ENCODE measurements around the gene ULK1. TPM values are rescaled to one million over a fixed set of nuclear protein-coding genes. Genes with fewer than 3 reads are reported as not detected.

ULK1 gene
- polyA plus RNA-seq, 1 donor from 2014 or later: 19.0 TPM

- Histone ChIP-seq H3K36me3 (ENCODE audit: insufficient read depth, low read length) (no peaks in the 10 kb centered on the region), H2AFZ (ENCODE audit: low read depth, low read length) (no peak overlapping the region), H3F3A (ENCODE audit: insufficient read depth, low read length, poor library complexity, severe bottlenecking) (no peaks in the 10 kb centered on the region), H3K9me3 (ENCODE audit: low read length) (no peaks in the 10 kb centered on the region), H3K27ac (ENCODE audit: low read length) (no peak overlapping the region), H4K20me1 (ENCODE audit: insufficient read depth) (no peaks in the 10 kb centered on the region), H3K4me2 (ENCODE audit: low read length) (no peak overlapping the region), H3K9me2 (ENCODE audit: insufficient read depth, low read length) (no peaks in the 10 kb centered on the region), H3K9ac (ENCODE audit: low read length) (no peak overlapping the region), H3K4me3 (ENCODE audit: low read length) (no peak overlapping the region), H3K27me3 (ENCODE audit: insufficient read depth, low read depth, low read length) (no peaks in the 10 kb centered on the region), H3K79me2 (replicated peaks; ENCODE audit: insufficient read depth, low read length) (no peaks in the 10 kb centered on the region)
- TF ChIP-seq MXI1 (conservative IDR thresholded peaks at IDR 0.05; ENCODE audit: poor library complexity, severe bottlenecking) (no peak), EP300 (conservative IDR thresholded peaks at IDR 0.05; ENCODE audit: poor library complexity, severe bottlenecking) (no peak), RAD21 (conservative IDR thresholded peaks at IDR 0.05) (no peak), EZH2 (IDR thresholded peaks at IDR 0.05; ENCODE audit: borderline replicate concordance, insufficient read depth, low read length, poor library complexity, severe bottlenecking) (no peak), TAF1 (IDR thresholded peaks at IDR 0.05; ENCODE audit: low read depth) (no peak), SMC3 (conservative IDR thresholded peaks at IDR 0.05; ENCODE audit: poor library complexity) (no peak), POLR2AphosphoS5 (IDR thresholded peaks at IDR 0.05) (no peak)
- TF ChIP-seq, protein P1, sequence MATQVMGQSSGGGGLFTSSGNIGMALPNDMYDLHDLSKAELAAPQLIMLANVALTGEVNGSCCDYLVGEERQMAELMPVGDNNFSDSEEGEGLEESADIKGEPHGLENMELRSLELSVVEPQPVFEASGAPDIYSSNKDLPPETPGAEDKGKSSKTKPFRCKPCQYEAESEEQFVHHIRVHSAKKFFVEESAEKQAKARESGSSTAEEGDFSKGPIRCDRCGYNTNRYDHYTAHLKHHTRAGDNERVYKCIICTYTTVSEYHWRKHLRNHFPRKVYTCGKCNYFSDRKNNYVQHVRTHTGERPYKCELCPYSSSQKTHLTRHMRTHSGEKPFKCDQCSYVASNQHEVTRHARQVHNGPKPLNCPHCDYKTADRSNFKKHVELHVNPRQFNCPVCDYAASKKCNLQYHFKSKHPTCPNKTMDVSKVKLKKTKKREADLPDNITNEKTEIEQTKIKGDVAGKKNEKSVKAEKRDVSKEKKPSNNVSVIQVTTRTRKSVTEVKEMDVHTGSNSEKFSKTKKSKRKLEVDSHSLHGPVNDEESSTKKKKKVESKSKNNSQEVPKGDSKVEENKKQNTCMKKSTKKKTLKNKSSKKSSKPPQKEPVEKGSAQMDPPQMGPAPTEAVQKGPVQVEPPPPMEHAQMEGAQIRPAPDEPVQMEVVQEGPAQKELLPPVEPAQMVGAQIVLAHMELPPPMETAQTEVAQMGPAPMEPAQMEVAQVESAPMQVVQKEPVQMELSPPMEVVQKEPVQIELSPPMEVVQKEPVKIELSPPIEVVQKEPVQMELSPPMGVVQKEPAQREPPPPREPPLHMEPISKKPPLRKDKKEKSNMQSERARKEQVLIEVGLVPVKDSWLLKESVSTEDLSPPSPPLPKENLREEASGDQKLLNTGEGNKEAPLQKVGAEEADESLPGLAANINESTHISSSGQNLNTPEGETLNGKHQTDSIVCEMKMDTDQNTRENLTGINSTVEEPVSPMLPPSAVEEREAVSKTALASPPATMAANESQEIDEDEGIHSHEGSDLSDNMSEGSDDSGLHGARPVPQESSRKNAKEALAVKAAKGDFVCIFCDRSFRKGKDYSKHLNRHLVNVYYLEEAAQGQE (IDR thresholded peaks at IDR 0.05; ENCODE audit: borderline replicate concordance): no peak
- TF ChIP-seq, protein P2, sequence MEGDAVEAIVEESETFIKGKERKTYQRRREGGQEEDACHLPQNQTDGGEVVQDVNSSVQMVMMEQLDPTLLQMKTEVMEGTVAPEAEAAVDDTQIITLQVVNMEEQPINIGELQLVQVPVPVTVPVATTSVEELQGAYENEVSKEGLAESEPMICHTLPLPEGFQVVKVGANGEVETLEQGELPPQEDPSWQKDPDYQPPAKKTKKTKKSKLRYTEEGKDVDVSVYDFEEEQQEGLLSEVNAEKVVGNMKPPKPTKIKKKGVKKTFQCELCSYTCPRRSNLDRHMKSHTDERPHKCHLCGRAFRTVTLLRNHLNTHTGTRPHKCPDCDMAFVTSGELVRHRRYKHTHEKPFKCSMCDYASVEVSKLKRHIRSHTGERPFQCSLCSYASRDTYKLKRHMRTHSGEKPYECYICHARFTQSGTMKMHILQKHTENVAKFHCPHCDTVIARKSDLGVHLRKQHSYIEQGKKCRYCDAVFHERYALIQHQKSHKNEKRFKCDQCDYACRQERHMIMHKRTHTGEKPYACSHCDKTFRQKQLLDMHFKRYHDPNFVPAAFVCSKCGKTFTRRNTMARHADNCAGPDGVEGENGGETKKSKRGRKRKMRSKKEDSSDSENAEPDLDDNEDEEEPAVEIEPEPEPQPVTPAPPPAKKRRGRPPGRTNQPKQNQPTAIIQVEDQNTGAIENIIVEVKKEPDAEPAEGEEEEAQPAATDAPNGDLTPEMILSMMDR (IDR thresholded peaks at IDR 0.05; ENCODE audit: poor library complexity, severe bottlenecking): no peak
Measured at GRCh38 chr12:131917711-131918306, 23.4 kb downstream of the ULK1 start.

DNA sequence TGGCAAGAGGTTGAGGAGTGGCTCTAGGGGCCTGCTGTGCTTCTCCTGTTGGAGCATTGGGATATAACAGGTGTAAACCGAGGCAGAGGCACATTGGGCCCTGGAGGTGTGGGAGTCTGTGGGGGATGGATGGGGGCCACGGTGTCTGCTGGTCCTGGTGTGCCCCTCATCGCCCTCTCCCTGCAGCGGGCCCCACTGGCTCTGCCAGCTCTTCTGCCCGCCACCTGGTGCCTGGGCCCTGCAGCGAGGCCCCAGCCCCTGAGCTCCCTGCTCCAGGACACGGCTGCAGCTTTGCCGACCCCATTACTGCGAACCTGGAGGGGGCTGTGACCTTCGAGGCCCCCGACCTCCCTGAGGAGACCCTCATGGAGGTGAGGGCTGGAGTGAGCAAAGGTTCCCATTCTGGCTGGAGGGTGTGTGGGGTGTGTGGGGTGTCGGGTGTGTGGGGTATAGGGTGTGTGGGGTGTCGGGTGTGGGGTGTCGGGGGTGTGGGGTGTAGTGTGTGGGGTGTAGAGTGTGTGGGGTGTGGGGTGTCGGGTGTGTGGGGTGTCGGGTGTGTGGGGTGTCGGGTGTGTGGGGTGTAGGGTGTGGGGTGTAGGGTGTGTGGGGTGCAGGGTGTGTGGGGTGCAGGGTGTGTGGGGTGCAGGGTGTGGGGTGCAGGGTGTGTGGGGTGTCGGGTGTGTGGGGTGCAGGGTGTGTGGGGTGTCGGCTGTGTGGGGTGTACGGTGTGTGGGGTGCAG, 24.1 kb downstream of the ULK1 start:
- Histone ChIP-seq H3K4me3 (ENCODE audit: low read length) (no peak overlapping the region), H3K9me2 (ENCODE audit: insufficient read depth, low read length) (no peaks in the 10 kb centered on the region), H3K4me2 (ENCODE audit: low read length) (no peak overlapping the region), H3K9me3 (ENCODE audit: low read length) (no peaks in the 10 kb centered on the region), H2AFZ (ENCODE audit: low read depth, low read length) (no peak overlapping the region), H3K36me3 (ENCODE audit: insufficient read depth, low read length) (no peaks in the 10 kb centered on the region), H3F3A (ENCODE audit: insufficient read depth, low read length, poor library complexity, severe bottlenecking) (no peaks in the 10 kb centered on the region), H3K27me3 (ENCODE audit: insufficient read depth, low read depth, low read length) (no peaks in the 10 kb centered on the region), H4K20me1 (ENCODE audit: insufficient read depth) (no peaks in the 10 kb centered on the region), H3K79me2 (replicated peaks; ENCODE audit: insufficient read depth, low read length) (no peaks in the 10 kb centered on the region), H3K9ac (ENCODE audit: low read length) (no peak overlapping the region), H3K27ac (ENCODE audit: low read length) (no peak overlapping the region)
- TF ChIP-seq EZH2 (IDR thresholded peaks at IDR 0.05; ENCODE audit: borderline replicate concordance, insufficient read depth, low read length, poor library complexity, severe bottlenecking) (no peak), EP300 (conservative IDR thresholded peaks at IDR 0.05; ENCODE audit: poor library complexity, severe bottlenecking) (no peak), SMC3 (conservative IDR thresholded peaks at IDR 0.05; ENCODE audit: poor library complexity) (no peak), RAD21 (conservative IDR thresholded peaks at IDR 0.05) (no peak), POLR2AphosphoS5 (IDR thresholded peaks at IDR 0.05) (no peak), MXI1 (conservative IDR thresholded peaks at IDR 0.05; ENCODE audit: poor library complexity, severe bottlenecking) (no peak), TAF1 (IDR thresholded peaks at IDR 0.05; ENCODE audit: low read depth) (no peak)
- TF ChIP-seq, protein P1 (IDR thresholded peaks at IDR 0.05; ENCODE audit: borderline replicate concordance): no peak
- TF ChIP-seq, protein P2 (IDR thresholded peaks at IDR 0.05; ENCODE audit: poor library complexity, severe bottlenecking): no peak
